NCI-H2107 (cell line): Measurements from ENCODE around the gene MOCS1.

Source experiments
- DNase-seq: peaks from one replicate; lab custom pipeline; 2025; lab: John Stamatoyannopoulos, UW

MOCS1 gene

DNA sequence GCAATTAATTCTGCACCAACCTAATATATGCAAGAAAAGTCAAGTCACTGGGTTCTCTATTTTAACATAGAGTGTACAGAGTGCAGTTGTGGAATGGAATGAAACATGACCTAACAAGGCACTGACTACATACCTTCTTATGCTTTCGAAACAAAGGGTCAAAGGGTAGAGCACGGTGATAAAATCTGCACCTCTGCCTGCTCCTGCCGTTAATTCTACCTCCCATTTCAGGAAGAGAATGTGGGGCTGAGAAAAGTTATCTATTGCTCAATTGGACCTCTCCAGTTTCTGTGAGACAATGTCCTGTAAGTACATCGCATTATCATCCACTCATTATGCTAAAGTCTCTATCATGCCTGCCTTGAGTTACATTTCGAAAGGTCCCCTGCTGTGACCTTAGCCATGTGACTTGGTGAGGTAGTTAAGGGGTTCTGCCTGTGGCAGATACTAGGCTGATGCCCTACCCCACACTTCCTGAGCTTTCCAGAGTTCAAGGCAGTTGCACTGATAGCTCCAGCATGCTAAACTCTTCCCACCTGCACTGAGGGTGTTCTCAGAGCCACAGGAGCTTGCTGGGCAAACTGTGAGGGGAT lies 14.0 kb upstream of the MOCS1 start:
- no peak for DNase-seq

DNA sequence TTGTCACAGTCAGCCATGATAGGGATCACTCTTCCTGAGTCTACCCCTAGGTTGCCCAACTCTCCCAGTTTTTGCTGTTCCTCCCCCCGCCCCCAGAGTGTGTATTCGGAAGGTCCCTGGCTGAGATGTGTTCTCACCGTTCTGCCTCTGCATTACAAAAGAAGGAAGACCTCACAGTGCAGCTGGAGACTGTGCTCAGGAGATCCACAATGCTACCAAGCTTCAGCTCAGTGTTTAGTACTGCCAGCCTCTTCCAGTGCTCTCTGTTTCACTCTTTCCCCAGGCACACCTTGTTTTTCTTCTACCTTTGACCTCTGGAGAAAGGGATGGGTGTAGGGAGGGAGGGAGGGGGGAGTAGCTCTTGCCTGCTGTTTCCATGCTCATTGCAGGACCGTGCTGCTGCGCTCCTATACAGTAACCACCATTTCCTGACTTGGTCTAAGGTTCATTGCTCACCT lies 13.4 kb upstream of the MOCS1 start:
- DNase-seq = no peak

DNA sequence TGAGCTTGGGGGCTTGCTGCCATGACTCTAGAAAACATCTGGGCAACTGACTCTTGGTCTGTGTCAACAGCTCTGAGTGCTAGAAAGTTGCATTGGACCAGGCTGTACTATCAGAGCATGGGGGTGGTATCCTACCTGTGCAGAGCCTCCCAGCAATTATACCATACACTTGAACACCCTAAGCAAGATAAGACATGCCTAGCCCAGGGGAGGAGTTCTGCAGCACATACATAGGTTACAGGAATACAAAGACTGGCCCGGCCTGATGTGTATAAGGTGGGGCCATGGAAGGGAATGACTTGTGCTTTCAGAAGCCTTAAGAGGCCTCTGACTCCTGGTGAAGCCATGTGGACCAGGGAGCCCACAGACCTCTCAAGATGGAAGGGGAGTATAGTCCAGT lies 11.4 kb upstream of the MOCS1 start:
- DNase-seq = no peak

DNA sequence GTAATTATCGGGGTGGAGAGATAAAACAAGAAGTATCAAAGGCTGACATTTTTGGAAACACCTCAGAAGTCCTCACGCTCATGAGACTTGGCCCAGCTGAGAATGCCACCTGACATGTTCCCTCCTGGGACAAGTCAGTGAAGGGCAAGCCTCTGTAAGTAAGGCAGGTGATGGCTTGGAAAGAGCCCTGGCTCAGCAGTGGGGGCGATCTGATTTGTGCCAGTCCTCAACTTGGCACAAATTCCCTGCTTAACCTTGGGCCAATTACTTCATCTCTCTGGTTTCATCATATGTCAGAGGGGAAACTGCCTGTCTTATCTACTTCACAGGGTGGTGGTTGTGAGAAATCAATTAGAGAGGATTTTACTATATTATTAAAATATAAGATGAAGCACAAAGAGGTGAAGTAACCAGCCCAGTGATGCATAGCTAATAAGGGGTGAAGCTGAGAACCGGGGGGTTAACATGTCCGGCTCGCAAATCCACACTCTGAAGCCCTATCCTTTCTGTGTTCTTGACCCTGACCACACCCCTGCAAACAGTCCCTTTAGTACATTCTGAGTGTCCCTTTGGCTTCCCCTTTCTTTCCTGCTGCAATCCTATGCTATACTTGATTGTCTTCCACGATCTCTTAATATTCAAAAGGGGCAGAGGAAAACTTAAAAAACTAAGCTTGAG lies 8.8 kb upstream of the MOCS1 start:
- DNase-seq = no peak

DNA sequence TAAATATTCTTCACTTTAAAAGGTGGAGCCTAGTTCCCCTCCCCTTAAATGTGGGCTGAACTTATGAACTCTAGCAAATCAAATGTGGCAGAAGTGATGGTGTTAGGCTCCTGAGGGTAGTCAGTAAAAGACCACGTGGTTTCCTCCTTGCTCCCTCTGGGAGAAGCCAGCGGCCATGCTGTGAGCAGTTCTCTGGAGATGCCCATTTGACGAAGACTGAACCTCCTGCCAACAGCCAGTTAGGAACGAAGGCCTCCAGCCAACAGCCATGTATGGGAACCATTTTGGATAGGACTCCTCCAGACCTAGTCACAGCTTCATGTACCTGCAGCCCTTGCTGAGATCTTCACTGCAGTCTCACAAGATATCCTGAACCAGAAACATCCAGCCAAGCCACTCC lies 7.6 kb upstream of the MOCS1 start:
- DNase-seq = no peak

DNA sequence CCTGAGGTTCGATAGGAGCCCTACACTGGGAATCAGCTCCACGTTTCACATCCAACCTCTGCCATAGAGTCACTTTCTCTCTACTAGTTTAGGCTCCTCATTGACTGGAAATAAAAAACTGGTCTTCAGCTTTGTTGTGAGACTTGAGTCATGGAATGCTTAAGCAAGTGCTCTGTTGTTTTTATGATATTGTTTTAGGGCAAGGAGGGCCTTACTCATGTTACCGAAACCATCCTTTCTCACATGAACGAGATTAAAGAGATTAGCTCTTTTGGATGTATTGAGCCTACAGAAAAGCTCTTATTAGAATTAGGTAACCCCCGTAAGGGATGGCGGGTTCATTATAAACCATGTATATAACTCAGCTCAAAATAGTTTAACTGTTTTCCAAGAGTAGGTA lies 6.9 kb upstream of the MOCS1 start:
- DNase-seq = no peak

DNA sequence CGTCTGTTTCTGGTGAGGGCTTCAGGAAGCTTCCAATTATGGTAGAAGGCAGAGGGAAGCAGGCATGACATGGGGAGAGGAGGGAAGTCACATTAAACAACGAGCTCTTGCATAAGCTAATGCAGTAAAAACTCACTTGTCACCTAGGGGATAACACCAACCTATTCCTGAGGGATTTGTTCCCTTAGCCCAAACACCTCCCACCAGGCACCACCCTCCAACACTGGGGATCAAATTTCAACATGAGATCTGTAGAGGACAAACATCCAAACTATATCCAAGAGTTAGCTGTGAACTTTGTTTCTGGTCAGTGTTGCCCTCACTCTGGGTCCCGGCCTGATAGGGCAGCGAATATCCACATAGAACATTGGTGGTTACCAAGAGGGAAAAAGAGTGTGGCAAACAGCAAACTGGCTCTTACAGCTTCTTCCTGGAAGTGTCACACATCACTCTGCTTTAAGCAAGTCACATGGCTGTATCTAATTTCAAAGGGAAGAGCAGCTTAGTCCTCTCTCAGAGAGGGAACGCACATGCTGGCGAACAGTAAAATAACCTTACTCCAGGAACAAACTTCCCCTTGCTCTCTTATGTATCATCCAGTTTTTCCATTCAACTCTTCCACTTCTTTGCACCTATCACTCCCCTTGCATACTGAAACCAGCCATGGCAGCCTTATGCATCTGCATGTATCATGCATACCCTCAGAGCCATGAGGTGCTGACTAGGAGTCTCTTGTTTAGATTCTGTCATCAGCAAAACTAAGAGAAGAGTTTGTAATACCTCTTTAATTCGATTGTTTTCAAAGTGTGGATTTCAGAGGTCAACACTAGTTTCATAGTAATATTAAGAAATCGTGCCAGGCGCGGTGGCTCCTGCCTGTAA lies 4.8 kb upstream of the MOCS1 start:
- DNase-seq = no peak

DNA sequence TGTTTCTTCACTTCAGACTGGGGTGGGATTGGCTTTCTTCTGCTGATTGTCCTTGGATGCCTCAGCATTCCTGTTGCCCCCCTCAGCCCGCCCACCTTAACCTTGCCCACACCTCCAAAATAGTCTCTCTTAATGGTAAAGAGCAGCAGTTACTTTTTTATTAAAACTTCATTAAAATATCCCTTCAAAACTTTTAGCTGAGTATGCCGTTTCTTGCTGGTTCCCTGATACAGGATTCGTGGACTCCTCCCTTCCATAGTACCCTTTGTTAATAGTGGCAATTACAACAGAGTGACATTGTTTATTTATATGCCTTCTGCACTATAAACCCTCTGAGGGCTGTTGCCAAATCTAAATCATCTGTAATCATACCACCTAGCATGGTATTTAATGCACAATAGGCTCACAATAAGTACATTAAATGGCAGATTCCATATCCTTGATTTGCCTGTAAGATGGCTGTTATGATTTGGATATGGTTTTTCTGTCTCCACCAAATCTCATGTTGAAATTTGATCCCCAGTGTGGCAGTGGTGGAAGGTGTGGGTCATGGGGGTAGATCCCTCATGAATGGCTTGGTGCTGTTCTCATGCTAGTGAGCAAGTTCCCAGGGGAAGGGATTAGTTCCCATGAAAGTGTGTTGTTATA lies 3.5 kb upstream of the MOCS1 start:
- DNase-seq = no peak

DNA sequence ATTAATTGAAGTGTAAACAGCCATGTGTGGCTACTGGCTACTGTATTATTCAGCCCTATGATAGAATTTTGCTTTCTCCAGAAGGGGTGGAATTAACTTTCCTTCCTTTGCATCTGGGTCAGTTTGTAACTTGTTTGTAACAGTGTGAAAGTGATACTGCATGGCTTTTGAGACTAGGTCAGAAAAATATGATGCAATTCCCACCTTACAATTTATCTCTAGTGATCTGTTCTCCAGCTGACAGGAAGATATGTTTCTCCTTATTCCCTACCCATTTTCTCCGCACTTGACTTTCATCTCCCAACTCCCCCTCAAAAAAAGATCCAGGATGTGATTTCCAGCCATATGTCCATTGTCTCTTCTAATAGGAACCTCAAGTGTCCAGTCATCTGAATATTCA lies 2.6 kb upstream of the MOCS1 start:
- no peak for DNase-seq

DNA sequence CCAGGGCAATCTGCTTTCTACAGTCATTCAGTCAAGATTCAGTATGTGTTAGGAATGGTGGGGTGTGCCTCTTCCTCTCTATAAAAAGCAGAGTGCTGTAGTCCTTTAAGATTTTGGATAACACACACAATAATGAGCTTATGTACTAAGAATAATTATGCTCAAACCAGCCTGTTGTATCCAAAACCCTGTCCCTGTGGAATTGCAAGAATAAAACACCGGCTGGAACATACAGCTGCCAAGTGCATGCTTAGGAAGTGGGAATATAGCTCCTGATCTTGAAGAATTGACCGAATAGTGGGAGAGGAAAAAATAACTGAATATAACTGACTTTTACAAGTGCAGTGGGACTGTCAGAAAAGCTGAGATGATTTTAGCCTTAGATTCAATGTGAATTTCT lies 979 bp upstream of the MOCS1 start:
- no peak for DNase-seq

DNA sequence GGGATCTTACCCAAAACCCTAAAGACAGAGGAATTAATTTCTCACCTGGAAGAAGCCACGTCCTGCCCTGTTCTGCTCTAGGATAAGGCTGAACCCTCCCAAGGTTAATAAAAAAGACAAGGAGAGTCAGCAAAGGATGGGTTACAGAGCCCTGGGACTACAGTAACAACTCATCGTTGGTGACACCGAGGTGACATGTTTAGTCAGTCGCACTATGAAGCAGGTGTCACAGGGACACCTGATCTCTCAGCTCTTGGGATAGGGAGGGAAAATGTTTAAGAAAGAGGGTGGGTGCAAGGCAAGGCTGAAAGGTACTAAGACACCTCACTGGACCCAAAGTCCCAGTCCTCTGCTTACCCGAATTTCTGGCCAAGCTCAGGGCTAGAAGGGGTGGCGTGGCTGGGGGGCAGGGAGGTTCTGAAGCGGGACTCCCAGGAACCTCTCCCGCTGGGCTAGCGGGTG lies 562 bp downstream of the MOCS1 start:
- no peak for DNase-seq

DNA sequence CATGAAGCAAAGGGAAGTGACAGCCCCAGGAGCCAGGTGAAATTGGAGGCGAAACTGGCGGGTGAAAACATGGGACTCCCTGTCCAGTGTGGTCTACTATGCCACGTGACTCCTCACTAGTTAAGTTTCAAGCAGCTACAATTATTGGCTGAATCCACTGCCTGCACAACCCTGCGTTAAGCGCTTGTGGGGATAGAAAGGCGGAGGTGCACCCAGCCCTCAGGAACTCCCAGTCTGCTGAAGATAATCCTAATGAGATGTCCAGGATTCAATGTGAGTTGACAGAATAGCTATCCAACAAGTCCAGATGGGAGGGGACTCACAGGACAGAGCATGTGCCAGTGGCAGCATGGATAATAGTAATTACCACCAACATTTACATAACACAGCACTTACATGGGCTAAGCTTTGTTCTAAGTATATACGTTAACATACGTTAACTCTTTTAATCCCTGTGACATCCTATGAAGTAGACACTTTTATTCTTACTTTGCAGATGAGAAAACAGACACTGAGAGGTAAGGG lies 1.8 kb downstream of the MOCS1 start:
- DNase-seq = no peak

DNA sequence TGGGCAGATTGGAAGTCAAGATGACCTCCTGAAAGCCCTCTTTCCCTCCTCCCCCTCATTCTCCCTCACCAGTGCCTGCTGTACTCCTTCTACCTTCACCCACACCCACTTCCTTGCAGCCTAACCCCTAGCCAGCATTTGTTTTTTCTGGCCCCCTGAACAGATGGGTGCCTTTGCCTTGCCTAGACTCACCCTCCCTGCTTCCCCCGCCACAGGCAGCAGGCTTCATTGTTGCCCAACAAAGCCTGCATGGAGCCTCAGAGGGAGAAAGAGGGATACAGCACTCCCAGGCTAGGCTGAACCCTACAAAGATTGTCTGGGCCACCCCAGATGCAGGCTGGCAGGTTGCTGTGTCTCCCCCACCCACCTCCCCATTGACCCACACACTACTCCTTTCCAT lies 2.7 kb downstream of the MOCS1 start:
- DNase-seq = no peak

DNA sequence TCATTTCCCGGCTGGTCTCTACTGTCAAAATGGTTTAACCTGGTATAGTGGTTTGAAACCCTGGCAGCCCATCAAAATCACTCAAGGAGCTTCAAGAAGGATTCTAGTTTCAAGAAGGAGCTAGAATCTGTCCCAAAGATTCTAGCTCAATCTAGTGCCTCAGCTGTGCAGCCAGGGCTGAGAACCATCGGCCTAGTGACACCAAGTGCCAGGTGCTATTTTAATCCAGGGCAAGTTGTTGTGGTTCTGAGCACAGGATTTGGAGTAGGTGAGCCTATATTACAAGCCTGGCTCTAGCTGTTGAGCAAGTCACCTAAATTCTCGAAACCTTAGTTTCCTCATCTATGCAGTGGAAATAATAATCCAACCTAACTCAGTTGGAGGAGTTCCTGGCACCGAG lies 3.7 kb downstream of the MOCS1 start:
- no peak for DNase-seq

DNA sequence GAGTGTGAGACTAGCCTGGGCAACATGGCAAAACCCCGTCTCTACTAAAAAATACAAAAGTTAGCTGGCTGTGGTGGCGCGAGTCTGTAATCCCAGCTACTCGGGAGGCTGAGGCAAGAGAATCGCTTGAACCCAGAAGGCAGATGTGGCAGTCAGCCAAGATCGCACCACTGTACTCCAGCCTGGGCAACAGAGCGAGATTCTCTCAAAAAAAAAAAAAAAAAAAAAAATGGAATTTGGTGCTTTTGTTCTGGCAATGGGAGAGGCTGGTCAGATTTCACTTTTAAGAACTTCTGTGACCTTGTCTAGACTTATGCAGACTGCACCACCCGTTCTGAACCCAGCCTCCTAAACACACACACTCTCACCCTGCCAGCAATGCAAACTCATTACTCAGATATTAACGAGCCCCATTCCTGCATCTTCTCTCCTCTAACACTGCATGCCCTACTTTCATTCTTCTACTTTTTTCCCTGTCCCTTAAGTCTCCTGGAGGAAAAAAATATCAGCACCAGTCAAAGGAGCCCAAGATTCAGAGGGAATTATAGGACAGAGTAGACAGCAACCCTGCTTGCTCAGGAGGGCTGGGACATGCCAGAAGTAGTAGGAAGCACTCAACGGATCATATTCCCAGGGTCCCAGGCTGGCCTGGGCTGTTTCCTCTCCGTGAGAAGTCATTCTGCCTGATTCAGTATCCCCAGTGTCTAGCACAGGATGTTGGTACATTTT lies 4.4 kb downstream of the MOCS1 start:
- DNase-seq = no peak

DNA sequence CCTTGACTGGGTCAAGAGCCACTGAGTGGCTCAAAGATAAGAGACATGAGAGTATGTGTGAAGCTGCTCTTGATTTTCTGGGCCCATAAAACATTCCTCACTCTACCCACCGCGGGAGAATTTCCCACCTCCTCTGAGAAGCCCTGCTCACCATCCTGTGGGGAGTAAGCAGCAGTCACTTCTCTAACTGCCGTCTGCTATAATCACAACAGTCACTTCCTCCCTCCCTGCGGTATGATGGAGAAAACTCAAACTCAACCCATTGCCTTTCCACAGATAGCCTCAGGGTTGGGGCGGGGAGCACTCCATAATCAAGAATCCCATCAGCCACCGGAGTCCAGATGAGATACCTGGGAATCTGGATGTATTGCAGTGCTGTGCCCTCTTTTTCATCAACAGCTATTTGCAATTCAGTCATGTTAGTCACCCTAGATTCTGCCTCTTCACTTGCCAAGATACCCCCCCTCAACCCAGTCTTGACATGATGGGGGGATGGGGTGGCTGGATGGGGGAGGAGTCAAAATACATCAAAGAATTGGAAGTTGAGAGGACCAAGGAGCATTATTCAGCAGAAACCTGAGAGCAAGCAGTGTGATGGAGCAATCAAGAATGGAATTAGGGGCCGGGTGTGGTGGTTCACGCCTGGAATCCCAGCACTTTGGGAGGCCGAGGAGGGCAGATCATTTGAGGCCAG lies 5.1 kb downstream of the MOCS1 start:
- no peak for DNase-seq

DNA sequence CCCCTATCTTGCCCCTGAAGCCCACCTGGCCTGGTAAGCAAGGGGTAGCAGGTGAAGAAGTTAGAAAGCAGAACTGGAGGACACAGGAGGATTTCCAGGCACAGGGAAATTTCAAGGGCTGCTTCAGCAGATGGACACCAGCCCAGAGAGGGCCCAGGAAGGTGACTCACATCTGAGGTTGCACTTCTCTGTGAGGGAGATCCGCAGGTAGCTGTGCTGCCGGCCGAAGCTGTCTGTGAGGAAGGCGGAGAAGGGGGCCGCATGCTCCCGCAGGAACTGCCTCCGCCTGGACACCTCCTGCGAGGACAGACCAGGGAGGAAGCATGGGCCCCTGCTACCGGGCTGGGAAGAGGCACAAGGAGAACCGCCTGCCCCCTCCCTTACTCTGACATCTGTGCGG lies 7.1 kb downstream of the MOCS1 start:
- DNase-seq = no peak

DNA sequence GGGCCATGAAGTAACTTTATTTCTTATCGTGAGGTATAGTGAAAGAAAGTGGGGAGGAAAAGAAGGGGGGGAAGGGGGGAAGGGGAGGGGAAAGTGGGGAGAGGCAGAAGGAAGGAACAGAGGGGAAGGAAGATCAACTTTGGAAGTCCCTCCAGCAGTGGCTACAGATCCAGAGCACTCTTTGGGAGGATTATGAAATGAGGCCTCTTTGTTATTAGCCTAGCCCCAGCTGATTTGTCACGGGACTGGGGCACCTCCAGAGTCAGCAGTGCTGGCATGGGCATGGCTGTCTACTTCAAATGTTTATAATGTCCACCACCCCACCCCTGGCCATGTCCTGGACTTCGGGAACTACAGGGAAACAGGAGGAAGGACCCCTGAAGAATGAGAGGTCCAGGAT lies 7.6 kb downstream of the MOCS1 start:
- DNase-seq = no peak

DNA sequence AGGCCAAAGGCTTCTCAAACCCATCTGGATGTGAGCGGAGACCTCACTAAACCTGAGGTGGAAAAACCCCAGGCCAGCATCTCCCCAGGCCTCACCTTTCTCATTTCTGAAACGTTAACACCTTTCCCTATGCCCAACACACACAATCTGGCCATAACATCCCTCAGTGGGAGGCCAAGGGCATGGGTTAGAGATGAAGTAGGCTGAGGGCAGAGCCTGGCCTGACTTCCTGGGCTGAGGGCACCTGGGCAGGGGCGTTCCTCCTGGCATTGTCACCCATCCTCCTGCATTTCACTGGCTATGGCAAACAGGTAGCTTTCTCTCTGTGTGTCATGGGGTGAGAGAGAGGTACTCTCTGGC lies 8.4 kb downstream of the MOCS1 start:
- no peak for DNase-seq

DNA sequence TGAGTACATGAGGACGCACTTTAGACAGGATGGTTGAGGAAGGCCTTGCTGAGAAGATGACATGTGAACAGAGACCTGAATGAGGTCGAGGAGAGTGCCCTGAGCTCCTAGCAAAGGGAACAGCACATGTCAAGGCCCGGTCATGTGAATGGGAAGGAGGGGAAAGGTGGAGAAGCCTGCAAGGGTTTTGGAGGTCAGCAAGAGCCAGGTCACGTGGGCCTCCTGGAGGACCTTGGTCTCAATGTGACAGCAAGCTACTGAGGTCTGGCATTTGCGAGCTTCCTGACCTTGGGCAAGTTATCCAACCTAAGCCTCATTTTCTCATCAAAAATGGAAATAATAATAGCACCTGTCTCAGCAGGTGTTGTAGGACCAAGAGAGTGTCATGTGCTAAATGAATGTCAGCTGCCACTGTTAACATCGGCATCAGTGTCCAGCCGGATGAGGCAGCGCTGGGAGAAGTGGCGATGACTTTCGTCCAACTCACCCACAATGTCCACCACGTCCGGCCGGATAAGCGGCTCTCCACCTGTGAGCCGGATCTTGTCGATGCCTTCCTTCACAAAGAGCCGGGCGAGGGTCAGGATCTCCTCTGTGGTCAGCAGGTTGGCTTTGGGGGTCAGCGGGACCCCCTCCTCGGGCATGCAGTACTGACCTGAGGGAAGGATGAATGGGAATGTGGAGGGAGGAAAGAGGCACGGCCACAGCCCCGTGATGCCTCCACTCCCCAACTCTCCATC lies 8.9 kb downstream of the MOCS1 start:
- DNase-seq = no peak
